Esophagus muscularis mucosa (tissue), 4 donors: Measurements from ENCODE around the gene TP53I11. TPM values are rescaled to one million over a fixed set of nuclear protein-coding genes. Genes with fewer than 3 reads are reported as not detected.

Experiments used
- DNase-seq: peaks from one replicate; pipeline ENCODE4 v3.0.0-alpha.2; 2017; ENCODE audit errors: extremely low spot score
- H3K27ac ChIP-seq, 4 donors: fragments of 200-600 bp; sonication (generic); replicated peaks in 1 of 4; 1 replicate in 3 of 4; 2 replicates in 1 of 4; pipeline ENCODE4 v1.5.1; 2016 to 2019; ENCODE audit warnings: mild to moderate bottlenecking in 1 of 4
- H3K27me3 ChIP-seq, 4 donors: fragments of 200-600 bp; sonication (generic); one replicate each; pipeline versions ENCODE4 v1.5.1 to v1.6.0; 2016 to 2019
- H3K36me3 ChIP-seq, 4 donors: fragments of 200-600 bp; sonication (generic); one replicate each; pipeline ENCODE4 v1.5.1; 2016 to 2019
- H3K4me1 ChIP-seq, 4 donors: fragments of 200-600 bp; sonication (generic); one replicate each; pipeline ENCODE4 v1.5.1; 2016 to 2019
- H3K4me3 ChIP-seq, 4 donors: fragments of 200-600 bp; sonication (generic); 1 replicate in 2 of 4; 2 replicates in 2 of 4; pipeline ENCODE4 v1.5.1; 2016 to 2019; ENCODE audit warnings: mild to moderate bottlenecking in 4 of 4, moderate library complexity in 1 of 4
- H3K9me3 ChIP-seq, 4 donors: fragments of 200-600 bp; sonication (generic); 1 replicate in 3 of 4; 2 replicates in 1 of 4; pipeline ENCODE4 v1.5.1; 2016 to 2019
- EP300 ChIP-seq: sonication (generic); formaldehyde crosslinking; IDR thresholded peaks from one replicate; pipeline ENCODE4 v1.6.1; 2017; ENCODE audit warnings: antibody characterized with exemption
- POLR2A ChIP-seq: fragments of 450-650 bp; IDR thresholded peaks from one replicate; pipeline ENCODE4 v1.6.1; 2017; ENCODE audit warnings: antibody characterized with exemption, moderate library complexity, mild to moderate bottlenecking, low read depth
- POLR2AphosphoS5 ChIP-seq, 2 donors: sonication (generic); formaldehyde crosslinking; IDR thresholded peaks; one replicate each; pipeline ENCODE4 v1.6.1; 2017; ENCODE audit warnings: antibody characterized with exemption in 2 of 2
- WGBS: methylation state at CpG from one replicate; pipeline ENCODE4 v1.1.5; 2018; 5-methylcytosine and 5-hydroxymethylcytosine counted together
- intact Hi-C: fragments of 100-400 bp; cut with DNase I; formaldehyde crosslinking; loops from one replicate; pipeline ENCODE4 v1.15.1; 2023
- total RNA-seq, 4 donors: library from RNA; depleted of rRNA; stranded (reverse); fragments of >200 nt; gene quantifications; one replicate each; pipeline versions ENCODE4 v1.1.0 to v1.2.1, GENCODE V29; 2016
- TF ChIP-seq, protein P1 (sequence below), 3 experiments: fragments of 200-600 bp in 2 of 3; fragments of 450-650 bp in 1 of 3; sonication (generic) in 2 of 3; IDR thresholded peaks; one replicate each; pipeline ENCODE4 v1.5.1; 2017 to 2019; ENCODE audit warnings: antibody characterized with exemption in 3 of 3, mild to moderate bottlenecking in 2 of 3, moderate library complexity in 1 of 3

Gene TP53I11
- total RNA-seq, 4 donors from 2014 or later = 51.1 to 76.1 (median 59.2) TPM

DNA sequence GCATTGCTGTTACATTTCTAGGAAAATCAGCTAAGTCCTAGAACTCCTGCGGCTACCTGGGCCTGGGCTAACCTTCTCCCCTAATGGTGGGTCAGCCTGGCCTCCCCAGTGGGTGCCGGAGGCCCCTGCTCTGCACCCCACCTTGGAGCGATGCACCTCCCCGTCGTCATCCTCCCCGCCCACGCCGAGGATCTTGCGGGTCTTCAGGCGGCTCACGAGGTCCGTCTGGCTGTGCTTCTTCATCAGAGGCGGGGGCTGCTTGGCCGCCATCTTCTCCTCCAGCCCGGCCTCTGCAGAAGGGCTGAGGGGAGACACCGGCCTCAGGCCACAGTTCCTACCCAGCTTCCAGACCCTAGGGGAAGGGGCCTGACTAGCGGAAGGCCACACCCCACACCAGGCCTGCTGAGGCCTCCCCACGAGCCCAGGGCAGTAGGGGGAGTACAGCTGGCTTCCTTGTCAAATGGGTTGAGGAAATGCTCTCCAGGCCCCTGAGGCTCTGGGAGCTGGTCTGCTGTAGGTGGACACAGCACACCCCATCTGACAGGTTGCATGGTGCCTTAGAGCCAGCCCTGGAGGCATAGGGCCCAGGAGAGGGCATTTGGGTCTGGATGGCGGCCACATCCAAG lies 12.5 kb downstream of the TP53I11 start:
- intact Hi-C loops = loop anchor here (5.0 to 10.0 kb wide), 2 partner anchors 357 to 394 kb away; no protein-coding TSS in a partner anchor
- TF ChIP-seq POLR2A = no peak
- no peak for TF ChIP-seq POLR2AphosphoS5 (IDR thresholded peaks at IDR 0.05)
- TF ChIP-seq EP300 = no peak
- TF ChIP-seq, protein P1, sequence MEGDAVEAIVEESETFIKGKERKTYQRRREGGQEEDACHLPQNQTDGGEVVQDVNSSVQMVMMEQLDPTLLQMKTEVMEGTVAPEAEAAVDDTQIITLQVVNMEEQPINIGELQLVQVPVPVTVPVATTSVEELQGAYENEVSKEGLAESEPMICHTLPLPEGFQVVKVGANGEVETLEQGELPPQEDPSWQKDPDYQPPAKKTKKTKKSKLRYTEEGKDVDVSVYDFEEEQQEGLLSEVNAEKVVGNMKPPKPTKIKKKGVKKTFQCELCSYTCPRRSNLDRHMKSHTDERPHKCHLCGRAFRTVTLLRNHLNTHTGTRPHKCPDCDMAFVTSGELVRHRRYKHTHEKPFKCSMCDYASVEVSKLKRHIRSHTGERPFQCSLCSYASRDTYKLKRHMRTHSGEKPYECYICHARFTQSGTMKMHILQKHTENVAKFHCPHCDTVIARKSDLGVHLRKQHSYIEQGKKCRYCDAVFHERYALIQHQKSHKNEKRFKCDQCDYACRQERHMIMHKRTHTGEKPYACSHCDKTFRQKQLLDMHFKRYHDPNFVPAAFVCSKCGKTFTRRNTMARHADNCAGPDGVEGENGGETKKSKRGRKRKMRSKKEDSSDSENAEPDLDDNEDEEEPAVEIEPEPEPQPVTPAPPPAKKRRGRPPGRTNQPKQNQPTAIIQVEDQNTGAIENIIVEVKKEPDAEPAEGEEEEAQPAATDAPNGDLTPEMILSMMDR (IDR thresholded peaks at IDR 0.05) = no peak
- Histone ChIP-seq H3K36me3 (peaks cover 0 to 28% (median 17%) of the 10 kb centered on the region in 4 donors), H3K27ac (no peak overlapping the region), H3K4me1 (peaks cover 25 to 57% (median 50%) of the 10 kb centered on the region in 4 donors), H3K27me3 (no peaks in the 10 kb centered on the region), H3K9me3 (no peaks in the 10 kb centered on the region), H3K4me3 (no peak overlapping the region)
- WGBS = 85% methylated on average over 19 of the region's 19 CpGs
- no peak for DNase-seq

DNA sequence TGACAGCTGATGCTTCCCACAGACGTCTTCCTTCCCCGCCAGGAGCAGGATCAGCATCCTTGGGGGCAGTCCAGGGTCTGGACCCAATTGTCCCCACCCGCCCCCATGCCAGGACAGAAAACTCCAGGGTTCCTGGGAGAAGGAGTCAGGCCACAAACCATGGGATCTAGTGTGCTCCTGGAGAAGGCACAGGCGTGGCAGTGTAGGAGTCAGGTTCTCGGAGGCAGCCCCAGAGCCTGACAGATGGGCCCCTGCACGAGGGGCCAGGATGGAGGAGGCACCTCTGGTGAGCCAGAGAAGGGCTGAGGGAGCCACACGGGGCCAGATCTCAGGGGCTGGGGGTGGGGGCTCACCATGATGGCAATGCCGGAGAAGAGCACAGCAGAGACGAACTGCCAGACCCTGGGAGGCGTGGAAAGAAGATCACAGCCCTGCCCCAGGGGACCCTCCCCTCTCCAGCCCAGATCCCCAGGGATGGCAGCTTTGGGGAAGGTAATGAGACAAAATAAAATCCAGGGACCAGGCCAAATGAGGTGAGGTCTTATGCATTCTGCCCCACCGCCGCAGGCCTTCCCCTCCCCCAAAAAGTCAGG lies 13.6 kb downstream of the TP53I11 start:
- Histone ChIP-seq H3K27me3 (no peaks in the 10 kb centered on the region), H3K36me3 (peaks cover 0 to 31% (median 17%) of the 10 kb centered on the region in 4 donors), H3K4me1 (peaks cover 24 to 51% (median 42%) of the 10 kb centered on the region in 4 donors), H3K9me3 (no peaks in the 10 kb centered on the region), H3K4me3 (no peak overlapping the region), H3K27ac (no peak overlapping the region)
- DNase-seq = no peak
- 84% methylated on average over 12 of the region's 12 CpGs for WGBS
- TF ChIP-seq POLR2AphosphoS5 (IDR thresholded peaks at IDR 0.05) = no peak
- TF ChIP-seq POLR2A = no peak
- no peak for TF ChIP-seq EP300
- intact Hi-C loops = loop anchor here (1.0 to 10.0 kb wide), 3 partner anchors 167 to 395 kb away; no protein-coding TSS in a partner anchor

DNA sequence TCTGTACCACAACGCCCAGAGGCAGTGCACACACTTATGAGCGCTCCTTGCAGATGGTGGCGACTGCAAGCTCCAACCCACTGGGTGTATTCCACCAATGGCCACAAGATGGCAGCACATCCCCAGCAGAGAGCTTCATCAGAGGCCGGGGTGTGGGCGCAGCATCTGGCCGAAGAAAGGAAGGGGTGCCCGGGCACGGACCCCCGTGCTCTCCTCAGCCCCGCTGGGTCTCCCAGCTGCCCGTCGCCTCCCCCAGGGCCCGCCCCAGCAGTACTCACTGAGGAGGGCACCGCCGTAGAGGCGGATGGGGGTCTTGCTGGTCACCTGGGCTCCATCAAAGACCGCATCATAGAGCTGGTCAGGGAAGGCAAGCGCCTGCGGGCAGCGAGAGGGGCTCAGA lies 14.2 kb downstream of the TP53I11 start:
- intact Hi-C loops = loop anchor here (1.0 to 10.0 kb wide), 3 partner anchors 168 to 396 kb away; no protein-coding TSS in a partner anchor
- H3K4me1 ChIP-seq = peaks cover 22 to 51% (median 38%) of the 10 kb centered on the region in 4 donors
- H3K4me3 ChIP-seq = no peak overlapping the region
- 33% methylated on average over 15 of the region's 20 CpGs for WGBS
- peak; percentile 96 for DNase-seq
- TF ChIP-seq, protein P1 (IDR thresholded peaks at IDR 0.05) = peak in 2 of 3 experiments; percentile 96 to 98
- TF ChIP-seq POLR2A (no peak), EP300 (no peak), POLR2AphosphoS5 (IDR thresholded peaks at IDR 0.05) (peak in 1 of 2 donors; percentile 42)
- H3K27me3 ChIP-seq = no peaks in the 10 kb centered on the region
- no peak overlapping the region for H3K27ac ChIP-seq
- no peaks in the 10 kb centered on the region for H3K9me3 ChIP-seq
- H3K36me3 ChIP-seq = peaks cover 0 to 36% (median 17%) of the 10 kb centered on the region in 4 donors

DNA sequence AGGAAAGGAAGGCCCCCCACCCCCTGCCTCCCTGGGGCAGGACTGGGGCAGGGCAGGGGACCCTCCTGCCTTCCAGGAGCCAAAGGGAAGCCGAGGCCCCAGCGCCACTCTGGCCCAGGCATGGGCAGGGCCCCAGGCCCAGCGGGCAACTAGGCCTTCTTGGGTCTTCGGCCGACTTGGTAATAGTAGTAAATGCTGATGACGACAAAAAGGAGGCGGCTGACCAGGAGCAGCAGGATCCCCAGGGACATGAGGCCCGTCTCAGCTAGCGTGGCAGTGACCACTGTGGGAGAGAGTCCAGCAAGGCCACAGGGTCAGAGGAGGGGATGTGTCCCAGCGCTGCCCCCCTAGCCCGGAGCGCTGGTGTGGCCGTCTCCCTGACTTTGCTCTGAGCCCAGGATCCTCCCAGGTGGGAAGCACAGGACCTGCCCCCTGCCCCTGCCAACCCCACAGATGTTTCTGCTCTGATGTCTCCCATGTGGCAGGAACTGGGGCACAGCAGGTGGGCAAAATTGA lies 15.9 kb downstream of the TP53I11 start:
- WGBS = 85% methylated on average over 10 of the region's 13 CpGs
- H3K4me3 ChIP-seq = no peak overlapping the region
- H3K27ac ChIP-seq = no peak overlapping the region
- H3K27me3 ChIP-seq = no peaks in the 10 kb centered on the region
- H3K36me3 ChIP-seq = peaks cover 0 to 48% (median 29%) of the 10 kb centered on the region in 4 donors
- H3K4me1 ChIP-seq = peaks cover 7 to 39% (median 21%) of the 10 kb centered on the region in 4 donors
- intact Hi-C loops = loop anchor here (5.0 to 10.0 kb wide), 2 partner anchors 360 to 398 kb away; no protein-coding TSS in a partner anchor
- no peak for DNase-seq
- H3K9me3 ChIP-seq = no peaks in the 10 kb centered on the region
- no peak for TF ChIP-seq POLR2AphosphoS5 (IDR thresholded peaks at IDR 0.05)

DNA sequence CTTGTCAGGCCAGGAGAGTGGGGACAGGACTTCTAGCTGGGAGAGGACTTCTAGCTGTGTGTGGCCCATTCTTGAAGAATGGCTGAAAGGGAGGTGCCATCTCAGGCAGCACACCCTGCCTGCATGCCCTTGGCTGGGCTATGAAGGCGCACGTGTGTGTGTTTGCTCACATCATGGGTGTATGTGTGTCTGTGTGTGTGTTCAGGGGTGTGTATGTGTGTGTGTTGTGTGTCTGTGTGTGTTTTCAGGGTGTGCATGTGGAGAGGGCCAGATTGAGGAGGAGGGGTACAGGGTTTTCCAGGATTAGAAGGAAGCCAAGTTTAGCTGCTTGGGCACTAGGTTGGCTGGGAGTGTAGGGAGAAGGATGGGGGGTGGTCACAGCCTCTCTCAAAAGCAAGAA lies 16.6 kb downstream of the TP53I11 start:
- TF ChIP-seq POLR2A = no peak
- TF ChIP-seq, protein P1 (IDR thresholded peaks at IDR 0.05) = no peak
- 89% methylated on average over 2 of the region's 2 CpGs for WGBS
- H3K4me3 ChIP-seq = no peak overlapping the region
- no peaks in the 10 kb centered on the region for H3K27me3 ChIP-seq
- H3K36me3 ChIP-seq = peaks cover 0 to 54% (median 35%) of the 10 kb centered on the region in 4 donors
- H3K9me3 ChIP-seq = no peaks in the 10 kb centered on the region
- peaks cover 2 to 33% (median 15%) of the 10 kb centered on the region in 4 donors for H3K4me1 ChIP-seq
- intact Hi-C loops = loop anchor here (10.0 kb wide), 1 partner anchor 361 kb away; no protein-coding TSS in a partner anchor
- DNase-seq = no peak
- H3K27ac ChIP-seq = no peak overlapping the region
